SK-N-SH (cell line): ENCODE results near the gene SLC24A4.

Experiments used
- ELF1 ChIP-seq: IDR thresholded peaks from 2 replicates; pipeline ENCODE4 v1.4.0; 2012
- EZH2phosphoT487 ChIP-seq: fragments of 200-600 bp; sonication (generic); IDR thresholded peaks from 2 replicates; pipeline ENCODE4 v1.6.1; 2017; ENCODE audit warnings: low read depth, mixed run types, mild to moderate bottlenecking, antibody characterized with exemption, moderate library complexity, borderline replicate concordance
- GABPA ChIP-seq: IDR thresholded peaks from 2 replicates; pipeline ENCODE4 v1.4.0; 2012; ENCODE audit warnings: low read depth, mild to moderate bottlenecking
- RAD21 ChIP-seq: IDR thresholded peaks from 2 replicates; pipeline ENCODE4 v1.6.1; 2012; ENCODE audit warnings: mild to moderate bottlenecking, low read length
- TAF1 ChIP-seq: IDR thresholded peaks from 2 replicates; pipeline ENCODE4 v1.6.1; 2012; ENCODE audit warnings: low read depth, mild to moderate bottlenecking, low read length, moderate library complexity, borderline replicate concordance
- TF ChIP-seq, protein P1 (sequence below): fragments of 200-600 bp; sonication (generic); IDR thresholded peaks from 2 replicates; pipeline ENCODE4 v1.6.1; 2017; ENCODE audit warnings: antibody characterized with exemption, mild to moderate bottlenecking, moderate library complexity
- TF ChIP-seq, protein P2 (sequence below): IDR thresholded peaks from 2 replicates; pipeline ENCODE4 v1.6.1; 2012; ENCODE audit warnings: mild to moderate bottlenecking, low read depth, low read length, moderate library complexity
- TF ChIP-seq, protein P3 (sequence below): fragments of 150-350 bp; IDR thresholded peaks from 2 replicates; pipeline ENCODE4 v1.6.1; 2016; ENCODE audit warnings: mild to moderate bottlenecking, low read depth, low read length

DNA sequence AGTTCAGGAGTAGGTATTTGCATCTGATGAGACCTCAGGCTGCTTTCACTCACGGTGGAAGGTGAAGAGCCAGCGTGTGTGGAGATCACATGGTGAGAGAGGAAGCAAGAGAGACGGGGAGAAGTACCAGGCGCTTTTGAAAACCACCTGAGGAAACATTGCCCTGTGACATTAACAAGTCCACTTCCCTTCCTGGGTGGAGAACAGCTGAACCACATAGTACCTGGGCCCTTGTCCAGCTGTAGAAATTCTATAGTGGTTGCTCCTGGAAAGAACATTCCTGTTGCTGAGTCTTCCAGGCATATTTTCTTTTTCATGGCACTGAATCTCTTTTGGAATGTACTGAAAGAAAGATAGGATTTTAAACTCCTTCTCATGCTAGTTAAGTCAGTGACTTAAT, 103.3 kb downstream of the SLC24A4 start:
- TF ChIP-seq, protein P1, sequence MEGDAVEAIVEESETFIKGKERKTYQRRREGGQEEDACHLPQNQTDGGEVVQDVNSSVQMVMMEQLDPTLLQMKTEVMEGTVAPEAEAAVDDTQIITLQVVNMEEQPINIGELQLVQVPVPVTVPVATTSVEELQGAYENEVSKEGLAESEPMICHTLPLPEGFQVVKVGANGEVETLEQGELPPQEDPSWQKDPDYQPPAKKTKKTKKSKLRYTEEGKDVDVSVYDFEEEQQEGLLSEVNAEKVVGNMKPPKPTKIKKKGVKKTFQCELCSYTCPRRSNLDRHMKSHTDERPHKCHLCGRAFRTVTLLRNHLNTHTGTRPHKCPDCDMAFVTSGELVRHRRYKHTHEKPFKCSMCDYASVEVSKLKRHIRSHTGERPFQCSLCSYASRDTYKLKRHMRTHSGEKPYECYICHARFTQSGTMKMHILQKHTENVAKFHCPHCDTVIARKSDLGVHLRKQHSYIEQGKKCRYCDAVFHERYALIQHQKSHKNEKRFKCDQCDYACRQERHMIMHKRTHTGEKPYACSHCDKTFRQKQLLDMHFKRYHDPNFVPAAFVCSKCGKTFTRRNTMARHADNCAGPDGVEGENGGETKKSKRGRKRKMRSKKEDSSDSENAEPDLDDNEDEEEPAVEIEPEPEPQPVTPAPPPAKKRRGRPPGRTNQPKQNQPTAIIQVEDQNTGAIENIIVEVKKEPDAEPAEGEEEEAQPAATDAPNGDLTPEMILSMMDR, result no peak
- TF ChIP-seq GABPA (no peak), TAF1 (no peak), EZH2phosphoT487 (no peak), RAD21 (no peak), ELF1 (no peak)
- TF ChIP-seq, protein P2, sequence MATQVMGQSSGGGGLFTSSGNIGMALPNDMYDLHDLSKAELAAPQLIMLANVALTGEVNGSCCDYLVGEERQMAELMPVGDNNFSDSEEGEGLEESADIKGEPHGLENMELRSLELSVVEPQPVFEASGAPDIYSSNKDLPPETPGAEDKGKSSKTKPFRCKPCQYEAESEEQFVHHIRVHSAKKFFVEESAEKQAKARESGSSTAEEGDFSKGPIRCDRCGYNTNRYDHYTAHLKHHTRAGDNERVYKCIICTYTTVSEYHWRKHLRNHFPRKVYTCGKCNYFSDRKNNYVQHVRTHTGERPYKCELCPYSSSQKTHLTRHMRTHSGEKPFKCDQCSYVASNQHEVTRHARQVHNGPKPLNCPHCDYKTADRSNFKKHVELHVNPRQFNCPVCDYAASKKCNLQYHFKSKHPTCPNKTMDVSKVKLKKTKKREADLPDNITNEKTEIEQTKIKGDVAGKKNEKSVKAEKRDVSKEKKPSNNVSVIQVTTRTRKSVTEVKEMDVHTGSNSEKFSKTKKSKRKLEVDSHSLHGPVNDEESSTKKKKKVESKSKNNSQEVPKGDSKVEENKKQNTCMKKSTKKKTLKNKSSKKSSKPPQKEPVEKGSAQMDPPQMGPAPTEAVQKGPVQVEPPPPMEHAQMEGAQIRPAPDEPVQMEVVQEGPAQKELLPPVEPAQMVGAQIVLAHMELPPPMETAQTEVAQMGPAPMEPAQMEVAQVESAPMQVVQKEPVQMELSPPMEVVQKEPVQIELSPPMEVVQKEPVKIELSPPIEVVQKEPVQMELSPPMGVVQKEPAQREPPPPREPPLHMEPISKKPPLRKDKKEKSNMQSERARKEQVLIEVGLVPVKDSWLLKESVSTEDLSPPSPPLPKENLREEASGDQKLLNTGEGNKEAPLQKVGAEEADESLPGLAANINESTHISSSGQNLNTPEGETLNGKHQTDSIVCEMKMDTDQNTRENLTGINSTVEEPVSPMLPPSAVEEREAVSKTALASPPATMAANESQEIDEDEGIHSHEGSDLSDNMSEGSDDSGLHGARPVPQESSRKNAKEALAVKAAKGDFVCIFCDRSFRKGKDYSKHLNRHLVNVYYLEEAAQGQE, result no peak
- TF ChIP-seq, protein P3, sequence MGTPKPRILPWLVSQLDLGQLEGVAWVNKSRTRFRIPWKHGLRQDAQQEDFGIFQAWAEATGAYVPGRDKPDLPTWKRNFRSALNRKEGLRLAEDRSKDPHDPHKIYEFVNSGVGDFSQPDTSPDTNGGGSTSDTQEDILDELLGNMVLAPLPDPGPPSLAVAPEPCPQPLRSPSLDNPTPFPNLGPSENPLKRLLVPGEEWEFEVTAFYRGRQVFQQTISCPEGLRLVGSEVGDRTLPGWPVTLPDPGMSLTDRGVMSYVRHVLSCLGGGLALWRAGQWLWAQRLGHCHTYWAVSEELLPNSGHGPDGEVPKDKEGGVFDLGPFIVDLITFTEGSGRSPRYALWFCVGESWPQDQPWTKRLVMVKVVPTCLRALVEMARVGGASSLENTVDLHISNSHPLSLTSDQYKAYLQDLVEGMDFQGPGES, result no peak
